Rectal smooth muscle tissue (tissue), 1 donor: ENCODE data around the gene LRRC8A.
"Not testable (repeated sequence)": the region's sequence is repeated elsewhere in the genome, so short reads cannot be mapped to it uniquely, and the experiment has no call there.

ENCODE experiments used
- H3K27ac ChIP-seq: one replicate; pipeline ENCODE4 v1.7.0; 2013; ENCODE audit warnings: low read depth, low read length, inconsistent platforms
- H3K27me3 ChIP-seq: one replicate; pipeline ENCODE4 v1.7.0; 2013; ENCODE audit warnings: low read length; ENCODE audit not compliant: control insufficient read depth, insufficient read depth
- H3K36me3 ChIP-seq: one replicate; pipeline ENCODE4 v1.7.0; 2013; ENCODE audit warnings: low read length; ENCODE audit not compliant: control insufficient read depth, insufficient read depth
- H3K4me1 ChIP-seq: one replicate; pipeline ENCODE4 v1.7.0; 2013; ENCODE audit warnings: low read length; ENCODE audit not compliant: control insufficient read depth, insufficient read depth
- H3K4me3 ChIP-seq: one replicate; pipeline ENCODE4 v1.7.0; 2013; ENCODE audit warnings: low read length
- H3K9ac ChIP-seq: one replicate; pipeline ENCODE4 v1.7.0; 2013; ENCODE audit warnings: low read length

Gene LRRC8A

DNA sequence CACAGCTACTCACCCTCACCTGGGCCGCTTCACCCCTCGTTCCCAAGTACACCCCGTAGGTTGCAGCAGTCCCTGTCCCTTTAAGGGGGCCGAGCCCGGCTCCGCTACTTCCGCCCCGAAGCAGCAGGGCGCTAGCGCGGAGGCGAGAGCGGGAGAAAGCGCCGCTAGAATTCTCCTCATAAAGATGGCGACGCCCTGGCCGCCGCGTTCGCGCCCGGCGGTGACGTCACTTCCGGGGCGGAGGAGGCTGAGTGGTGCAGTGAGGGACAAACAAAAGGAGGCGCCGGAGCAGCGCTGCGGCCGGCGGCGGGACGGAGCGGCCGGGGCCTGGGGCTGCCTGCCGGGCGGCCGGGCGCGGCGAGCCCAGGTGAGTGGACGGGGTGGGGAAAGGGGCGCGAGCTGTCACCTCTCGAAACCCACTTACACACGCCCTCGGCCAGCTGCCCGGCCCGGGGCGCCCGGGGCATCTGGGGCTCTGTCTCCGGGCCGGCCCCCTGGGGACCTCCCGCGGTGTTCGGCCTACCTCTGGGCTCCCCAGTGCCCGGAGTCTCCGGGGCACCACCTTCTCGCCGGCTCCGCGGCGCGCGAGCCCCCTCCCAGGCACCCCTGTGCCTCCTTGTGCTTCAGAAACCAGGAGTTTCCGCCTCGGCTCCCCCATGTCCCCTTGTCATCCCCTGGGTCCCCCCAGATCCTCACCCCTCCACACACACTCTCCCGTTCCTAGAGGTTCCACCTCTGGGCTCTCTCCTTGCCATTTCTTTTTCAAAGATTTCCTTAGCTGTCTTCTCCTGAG lies at the start of gene LRRC8A, which contains the start of gene KYAT1:
LRRC8A (plus strand) TSS at position 250 of the 793 bp plus-strand sequence. CDS start 25,032 bp downstream, outside the sequence.
KYAT1 (minus strand) TSS at position 67 of the 793 bp plus-strand sequence. CDS start 36,545 bp downstream, outside the sequence.
- peaks cover 19% of the 10 kb centered on the region for H3K4me1 ChIP-seq
- peaks cover 7% of the 10 kb centered on the region for H3K36me3 ChIP-seq

DNA sequence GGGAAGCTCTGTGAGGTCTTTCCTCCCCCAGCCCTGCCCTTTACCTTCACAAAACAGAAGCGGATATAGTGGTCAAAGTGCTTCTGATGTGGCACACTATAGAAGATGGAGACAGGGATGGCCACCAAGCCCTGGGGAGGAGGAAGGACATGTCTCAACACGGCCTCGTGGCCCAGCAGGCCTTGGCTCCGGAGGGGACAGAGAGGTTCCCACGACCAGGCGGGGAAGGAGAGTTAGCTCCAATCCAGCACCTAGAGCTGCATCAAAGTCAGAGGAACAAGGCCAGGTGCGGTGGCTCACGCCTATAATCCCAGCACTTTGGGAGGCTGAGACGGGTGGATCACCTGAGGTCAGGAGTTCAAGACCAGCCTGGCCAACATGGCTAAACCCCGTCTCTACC lies 48.2 kb upstream of the LRRC8A start:
- H3K9ac ChIP-seq: no peak overlapping the region
- no peaks in the 10 kb centered on the region for H3K27me3 ChIP-seq
- H3K4me3 ChIP-seq: no peak overlapping the region
- H3K36me3 ChIP-seq: peaks cover 6% of the 10 kb centered on the region
- peaks cover 6% of the 10 kb centered on the region for H3K4me1 ChIP-seq
- H3K27ac ChIP-seq: no peak overlapping the region

More for the DNA sequence above, at the start of gene LRRC8A, which contains the start of gene KYAT1:
- Histone ChIP-seq H3K27ac (peak within 1 kb of the TSS; percentile 96), H3K4me3 (peak within 1 kb of the TSS; percentile 98), H3K27me3 (no peaks in the 10 kb centered on the region), H3K9ac (peak within 1 kb of the TSS; percentile 89)

DNA sequence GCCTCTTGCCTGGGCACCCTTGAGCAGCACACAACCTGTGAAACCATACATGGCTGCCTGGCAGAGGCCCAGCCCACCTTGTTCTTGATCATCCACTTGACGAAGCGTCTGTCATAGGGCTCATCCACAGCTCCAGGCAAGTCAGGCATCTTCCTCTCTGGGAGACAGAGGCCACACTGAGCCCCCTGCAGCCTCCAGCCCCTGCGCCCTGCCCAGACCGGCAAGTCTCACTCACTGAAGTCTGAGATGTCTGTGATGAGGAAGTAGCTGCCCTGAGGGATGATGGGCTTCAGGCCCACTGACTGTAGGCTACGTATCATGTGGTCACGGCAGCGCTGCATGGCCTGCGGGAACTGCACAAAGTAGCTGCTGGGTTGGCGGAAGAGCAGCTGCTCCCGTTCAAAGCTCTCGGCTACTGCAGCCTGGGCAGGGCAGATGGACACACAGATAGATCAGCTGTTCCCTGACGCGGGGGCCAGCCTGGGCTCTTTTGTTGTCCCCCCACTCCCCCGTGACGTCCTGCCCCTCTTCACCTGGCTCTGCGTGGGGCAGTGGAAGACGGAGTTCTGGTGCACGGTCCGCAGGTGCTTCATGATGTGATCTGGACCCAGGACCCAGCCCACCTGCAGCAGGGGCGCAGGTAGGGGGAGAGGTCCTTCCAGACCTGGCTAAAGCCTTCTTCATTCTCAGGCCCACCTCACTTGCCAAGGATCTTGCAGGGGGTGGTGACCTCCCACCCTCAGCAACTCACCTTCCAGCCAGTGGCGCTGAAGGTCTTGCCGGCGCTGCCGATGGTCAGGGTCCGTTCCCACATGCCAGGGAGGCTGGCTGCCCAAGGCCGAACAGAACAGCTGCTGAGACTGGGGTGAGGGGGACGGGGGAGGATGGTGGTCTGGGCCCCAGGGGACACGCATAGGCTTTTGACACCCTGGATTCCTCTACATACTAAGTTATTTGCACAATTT lies 46.4 kb upstream of the LRRC8A start:
- no peaks in the 10 kb centered on the region for H3K4me1 ChIP-seq
- no peak overlapping the region for H3K9ac ChIP-seq
- H3K36me3 ChIP-seq: peaks cover 6% of the 10 kb centered on the region
- no peak overlapping the region for H3K27ac ChIP-seq
- H3K4me3 ChIP-seq: no peak overlapping the region
- no peaks in the 10 kb centered on the region for H3K27me3 ChIP-seq

DNA sequence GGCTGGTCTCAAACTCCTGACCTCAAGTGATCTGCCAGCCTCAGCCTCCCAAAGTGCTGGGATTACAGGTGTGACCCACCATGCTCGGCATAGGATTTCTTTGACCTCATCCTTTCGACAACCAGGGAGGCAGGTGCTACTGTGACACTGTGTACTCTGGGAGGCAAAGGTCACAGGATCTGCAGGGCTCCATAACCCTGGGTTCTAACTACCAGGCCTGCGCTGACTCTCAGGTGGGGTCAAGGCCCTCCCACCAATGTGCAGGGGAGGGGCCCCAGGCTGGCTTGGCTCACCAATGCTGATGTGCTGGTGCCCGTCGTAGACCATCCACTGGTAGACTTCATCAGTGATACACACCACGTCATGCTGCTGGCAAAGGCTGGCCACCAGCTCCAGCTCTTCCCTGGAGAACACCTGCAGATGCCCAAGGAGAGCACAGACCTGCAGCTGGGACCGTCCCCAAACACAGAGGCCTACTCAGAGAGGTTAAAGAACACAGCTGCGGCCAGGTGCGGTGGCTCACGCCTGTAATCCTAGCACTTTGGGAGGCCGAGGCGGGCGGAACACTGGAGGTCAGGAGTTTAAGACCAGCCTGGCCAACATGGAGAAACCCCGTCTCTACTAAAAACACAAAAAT lies 45.3 kb upstream of the LRRC8A start:
- peaks cover 6% of the 10 kb centered on the region for H3K36me3 ChIP-seq

DNA sequence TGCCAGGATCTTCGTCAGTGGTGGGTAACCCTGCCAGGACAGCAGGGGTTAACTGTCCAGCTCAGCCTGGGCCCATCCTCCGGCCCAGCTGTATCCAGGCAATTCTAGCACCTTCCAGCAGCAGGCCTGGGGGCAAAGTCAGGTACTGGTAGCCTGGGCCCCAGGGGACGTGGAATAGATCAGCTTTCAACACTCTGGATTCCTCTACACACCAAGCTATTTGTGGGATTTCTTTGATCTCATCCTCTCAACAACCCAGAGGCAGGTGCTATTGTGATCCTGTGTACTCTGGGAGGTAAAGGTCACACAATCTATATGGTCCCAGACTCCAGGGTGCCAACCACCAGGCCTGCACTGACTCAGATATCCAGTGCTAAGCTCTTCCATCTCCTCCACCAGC lies 43.6 kb upstream of the LRRC8A start:
- no peak overlapping the region for H3K27ac ChIP-seq
- no peak overlapping the region for H3K9ac ChIP-seq
- H3K4me3 ChIP-seq: no peak overlapping the region
- H3K27me3 ChIP-seq: no peaks in the 10 kb centered on the region
- H3K4me1 ChIP-seq: no peaks in the 10 kb centered on the region
- H3K36me3 ChIP-seq: peaks cover 6% of the 10 kb centered on the region

More for the DNA sequence above, 45.3 kb upstream of the LRRC8A start:
- H3K4me3 ChIP-seq: no peak overlapping the region
- no peaks in the 10 kb centered on the region for H3K27me3 ChIP-seq
- H3K4me1 ChIP-seq: no peaks in the 10 kb centered on the region
- no peak overlapping the region for H3K9ac ChIP-seq
- no peak overlapping the region for H3K27ac ChIP-seq

DNA sequence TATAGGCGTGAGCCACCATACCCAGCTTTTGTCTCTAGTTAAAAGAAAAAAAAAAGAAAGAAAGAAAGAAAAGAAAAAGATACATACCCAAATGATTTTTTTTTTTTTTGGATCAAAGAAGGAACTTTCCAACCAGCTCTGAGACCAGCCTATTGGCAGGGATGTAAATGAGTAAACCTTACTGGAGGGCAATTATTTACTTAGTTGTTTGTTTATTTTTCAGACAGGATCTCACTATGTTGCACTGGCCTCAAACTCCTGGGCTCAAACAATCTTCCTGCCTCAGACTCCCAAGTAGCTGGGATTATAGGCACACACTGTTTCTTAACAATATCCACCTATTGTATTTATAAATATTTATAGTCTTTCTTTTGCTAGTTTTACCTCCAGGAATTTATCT lies 41.4 kb upstream of the LRRC8A start:
- Histone ChIP-seq H3K9ac (no peak overlapping the region), H3K4me1 (no peaks in the 10 kb centered on the region), H3K36me3 (peaks cover 6% of the 10 kb centered on the region), H3K27me3 (no peaks in the 10 kb centered on the region), H3K4me3 (no peak overlapping the region), H3K27ac (no peak overlapping the region)

DNA sequence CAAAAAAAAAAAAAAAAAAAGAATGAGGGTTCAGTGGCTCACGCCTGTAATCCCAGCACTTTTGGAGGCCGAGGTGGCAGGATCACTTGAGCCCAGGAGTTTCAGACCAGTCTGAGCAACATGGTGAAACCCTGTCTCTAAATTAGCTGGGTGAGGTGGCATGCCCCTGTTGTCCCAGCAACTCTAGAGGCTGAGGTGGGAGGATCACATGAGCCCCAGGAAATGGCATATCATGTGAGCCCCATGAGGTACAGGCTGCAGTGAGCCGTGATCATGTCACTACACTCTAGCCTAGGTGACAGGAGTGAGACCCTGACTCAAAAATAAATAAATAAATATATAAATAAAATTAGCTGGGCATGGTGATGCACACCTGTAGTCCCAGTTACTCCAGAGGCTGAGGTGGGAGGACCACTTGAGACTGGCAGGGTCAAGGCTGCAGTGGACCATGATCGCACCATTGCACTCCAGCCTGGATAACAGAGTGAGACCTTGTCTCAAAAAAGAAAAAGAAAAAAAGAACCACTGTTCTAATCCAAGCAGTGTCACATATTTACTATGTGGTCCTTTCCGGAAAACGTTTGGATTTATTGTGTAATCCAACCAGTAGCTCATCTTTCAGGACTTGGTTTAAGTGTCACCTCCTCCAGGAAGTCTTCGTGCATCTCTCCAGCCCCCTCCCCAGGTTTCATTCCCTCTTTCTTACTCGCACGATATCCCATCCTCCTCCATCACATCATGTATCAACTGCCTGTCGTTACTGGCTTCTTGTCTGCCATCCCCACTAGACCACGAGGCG lies 40.0 kb upstream of the LRRC8A start:
- Histone ChIP-seq H3K27ac (no peak overlapping the region), H3K4me1 (no peaks in the 10 kb centered on the region), H3K4me3 (no peak overlapping the region), H3K27me3 (no peaks in the 10 kb centered on the region), H3K36me3 (peaks cover 6% of the 10 kb centered on the region), H3K9ac (no peak overlapping the region)

DNA sequence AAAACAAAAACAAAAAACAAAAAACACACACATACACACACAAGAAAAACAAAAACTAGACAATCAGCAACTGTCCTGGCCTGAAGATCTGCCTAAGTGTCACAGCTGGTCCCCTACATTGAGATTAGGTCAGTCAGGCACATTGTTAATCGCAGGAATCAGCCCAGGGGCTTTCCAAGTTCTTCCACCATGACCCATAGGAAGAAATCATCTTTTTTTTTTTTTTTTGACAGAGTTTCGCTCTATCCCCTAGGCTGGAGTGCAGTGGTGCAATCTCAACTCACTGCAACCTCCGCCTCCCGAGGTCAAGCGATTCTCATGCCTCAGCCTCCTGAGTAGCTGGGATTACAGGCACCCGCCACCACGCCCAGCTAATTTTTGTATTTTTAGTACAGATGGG lies 38.8 kb upstream of the LRRC8A start:
- H3K4me3 ChIP-seq, H3K36me3 ChIP-seq, H3K27me3 ChIP-seq, H3K27ac ChIP-seq, H3K4me1 ChIP-seq, H3K9ac ChIP-seq: not testable (repeated sequence)

DNA sequence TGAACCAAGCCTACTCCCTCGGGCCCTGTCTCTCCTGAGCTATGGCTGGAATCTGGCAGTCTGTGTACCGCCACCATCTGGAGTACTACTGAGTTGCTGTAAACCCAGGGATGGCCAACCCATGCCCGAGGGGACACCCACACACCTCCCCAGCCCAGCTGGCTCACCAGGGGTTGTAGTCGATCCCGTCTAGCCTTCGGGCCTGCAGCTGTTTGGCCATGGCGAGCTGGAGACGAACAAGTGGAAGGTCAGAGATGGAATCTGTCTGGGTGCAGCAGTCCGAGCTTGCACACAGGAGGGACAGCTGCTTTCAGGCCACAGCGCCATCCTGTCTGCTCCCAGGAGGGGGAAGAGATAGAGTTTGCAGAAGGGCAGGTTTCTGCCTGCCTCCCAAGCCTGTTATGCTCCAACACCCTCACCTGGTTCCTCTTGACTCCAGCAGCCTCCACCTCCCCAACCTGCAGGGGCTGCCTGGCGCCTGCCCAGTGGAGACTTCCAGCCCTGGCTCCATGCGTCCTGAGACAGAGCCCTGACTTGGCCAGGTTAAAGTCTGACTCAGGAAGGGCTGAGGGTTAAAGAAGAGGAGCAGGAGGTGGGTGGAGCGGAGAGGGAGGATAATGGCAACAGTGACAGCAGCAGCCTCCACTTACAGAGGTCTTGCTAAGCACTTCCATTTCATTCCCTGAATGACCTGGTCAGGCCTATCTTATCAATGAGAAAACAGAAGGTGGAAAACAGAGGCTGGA lies 36.6 kb upstream of the LRRC8A start:
- no peak overlapping the region for H3K9ac ChIP-seq
- H3K4me1 ChIP-seq: no peaks in the 10 kb centered on the region
- no peaks in the 10 kb centered on the region for H3K27me3 ChIP-seq
- H3K36me3 ChIP-seq: no peaks in the 10 kb centered on the region
- no peak overlapping the region for H3K4me3 ChIP-seq
- no peak overlapping the region for H3K27ac ChIP-seq

DNA sequence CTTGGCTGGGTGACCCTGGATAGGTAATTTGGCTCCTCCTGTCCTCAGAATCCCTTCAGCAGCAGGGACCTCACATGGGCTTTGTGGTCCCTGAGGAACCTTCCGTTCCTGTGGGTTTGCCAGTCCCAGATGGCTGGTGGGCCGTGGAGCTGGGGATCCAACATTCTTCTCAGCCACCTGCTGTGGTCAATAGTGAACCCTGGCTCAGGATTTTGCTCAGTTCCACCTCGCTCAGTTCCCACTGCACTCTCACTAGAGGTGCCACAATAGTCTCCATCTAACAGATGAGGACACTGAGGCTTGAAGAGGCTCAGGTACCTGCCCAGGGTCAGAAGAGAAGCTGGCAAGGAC lies 35.3 kb upstream of the LRRC8A start:
- H3K9ac ChIP-seq: no peak overlapping the region
- H3K36me3 ChIP-seq: no peaks in the 10 kb centered on the region
- no peak overlapping the region for H3K27ac ChIP-seq
- H3K4me1 ChIP-seq: no peaks in the 10 kb centered on the region
- no peaks in the 10 kb centered on the region for H3K27me3 ChIP-seq
- H3K4me3 ChIP-seq: no peak overlapping the region

DNA sequence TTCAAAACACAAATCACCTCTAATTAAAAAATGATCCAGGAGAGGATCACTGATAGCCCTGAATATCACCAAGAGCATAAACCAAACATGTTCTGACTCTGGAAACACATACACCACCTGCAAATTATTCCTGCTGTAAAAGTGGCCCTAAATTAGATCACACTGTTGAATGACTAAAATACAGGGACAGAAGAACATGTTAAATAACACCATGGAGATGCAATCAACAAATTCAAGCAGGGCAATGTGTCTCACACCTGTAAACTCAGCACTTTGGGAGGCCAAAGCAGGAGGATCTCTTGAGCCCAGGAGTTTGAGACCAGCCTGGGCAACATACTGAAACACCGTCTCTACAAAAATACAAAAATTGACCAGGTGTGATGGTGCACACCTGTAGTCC lies 34.1 kb upstream of the LRRC8A start:
- H3K27me3 ChIP-seq: no peaks in the 10 kb centered on the region
- no peak overlapping the region for H3K27ac ChIP-seq
- H3K4me3 ChIP-seq: no peak overlapping the region
- no peaks in the 10 kb centered on the region for H3K36me3 ChIP-seq
- no peak overlapping the region for H3K9ac ChIP-seq
- H3K4me1 ChIP-seq: no peaks in the 10 kb centered on the region
